Naive B cell (primary cell): ENCODE measurements around the gene NEDD9. TPM values are rescaled to one million over a fixed set of nuclear protein-coding genes. Genes with fewer than 3 reads are reported as not detected.

Experiments used
- ATAC-seq, 2 donors: fragments of 150-1000 bp; cut with Tn5 transposase; 2 replicates each; pipeline ENCODE4 v1.10.0; 2021; ENCODE audit warnings: low read depth in 2 of 2, mild to moderate bottlenecking in 2 of 2, moderate library complexity in 2 of 2
- DNase-seq: peaks from one replicate; pipeline ENCODE4 v3.0.0; 2022
- H3K27ac Mint-ChIP-seq, 6 donors: one replicate each; pipeline ENCODE4 v1.8.0; 2020 to 2022; ENCODE audit warnings: mild to moderate bottlenecking in 6 of 6, mixed read lengths in 6 of 6, moderate library complexity in 5 of 6, inconsistent platforms in 2 of 6
- H3K27me3 Mint-ChIP-seq, 3 donors: one replicate each; pipeline ENCODE4 v1.8.0; 2021 to 2022; ENCODE audit warnings: mixed read lengths in 3 of 3, mild to moderate bottlenecking in 1 of 3
- H3K36me3 Mint-ChIP-seq, 2 donors: one replicate each; pipeline ENCODE4 v1.8.0; 2020 to 2022; ENCODE audit warnings: mixed read lengths in 2 of 2, inconsistent platforms in 1 of 2, mild to moderate bottlenecking in 1 of 2
- H3K4me1 Mint-ChIP-seq, 3 donors: one replicate each; pipeline ENCODE4 v1.8.0; 2020 to 2022; ENCODE audit warnings: mixed read lengths in 3 of 3, inconsistent platforms in 1 of 3, mild to moderate bottlenecking in 1 of 3, moderate library complexity in 1 of 3
- H3K4me3 Mint-ChIP-seq, 8 donors: one replicate each; pipeline ENCODE4 v1.8.0; 2020 to 2022; ENCODE audit warnings: mild to moderate bottlenecking in 8 of 8, mixed read lengths in 8 of 8, moderate library complexity in 8 of 8, inconsistent platforms in 2 of 8
- H3K9me3 Mint-ChIP-seq, 7 donors: one replicate each; pipeline ENCODE4 v1.8.0; 2020 to 2022; ENCODE audit warnings: mixed read lengths in 7 of 7, mild to moderate bottlenecking in 5 of 7, inconsistent platforms in 2 of 7, moderate library complexity in 1 of 7
- polyA plus RNA-seq, 6 donors: library from polyadenylated mRNA; unstranded; fragments of 300-500 nt; fragmentation: Illumina TruSeq; gene quantifications; one replicate each; pipeline ENCODE4 v1.2.3, GENCODE V29; 2021; ENCODE audit warnings: low read depth in 6 of 6

Gene NEDD9
- polyA plus RNA-seq, 6 donors from 2014 or later: 42.0 to 80.5 (median 48.1) TPM

- Mint-ChIP-seq H3K27me3 (no peaks in the 10 kb centered on the region), H3K4me3 (no peak overlapping the region), H3K27ac (peak overlapping the region in 5 of 6 donors; percentile 67 to 92 (median 84)), H3K9me3 (no peaks in the 10 kb centered on the region), H3K4me1 (peaks cover 31 to 38% (median 34%) of the 10 kb centered on the region in 3 donors), H3K36me3 (peaks cover 38 to 48% of the 10 kb centered on the region in 2 donors)
- ATAC-seq (no peak), DNase-seq (no peak)
Measured at GRCh38 chr6:11196511-11197174, 35.8 kb downstream of the NEDD9 start.

GRCh38 chr6:11194356-11195218 lies 37.9 kb downstream of the NEDD9 start:
- Mint-ChIP-seq H3K9me3 (no peaks in the 10 kb centered on the region), H3K27me3 (no peaks in the 10 kb centered on the region), H3K27ac (peak overlapping the region in 2 of 6 donors; percentile 76 to 80), H3K4me3 (no peak overlapping the region), H3K4me1 (peaks cover 23 to 27% (median 27%) of the 10 kb centered on the region in 3 donors), H3K36me3 (peaks cover 37 to 50% of the 10 kb centered on the region in 2 donors)
- ATAC-seq: no peak
- no peak for DNase-seq

- DNase-seq (no peak), ATAC-seq (no peak)
- Mint-ChIP-seq H3K9me3 (no peaks in the 10 kb centered on the region), H3K36me3 (peaks cover 34 to 46% of the 10 kb centered on the region in 2 donors), H3K27me3 (no peaks in the 10 kb centered on the region), H3K4me1 (peaks cover 13 to 16% (median 15%) of the 10 kb centered on the region in 3 donors), H3K27ac (peak overlapping the region in 3 of 6 donors; percentile 71 to 91 (median 89)), H3K4me3 (no peak overlapping the region)
Measured at GRCh38 chr6:11193434-11193833, 39.0 kb downstream of the NEDD9 start.

- peak overlapping the region in 4 of 6 donors; percentile 10 to 58 (median 35) for H3K27ac Mint-ChIP-seq
- DNase-seq (no peak), ATAC-seq (no peak)
- H3K9me3 Mint-ChIP-seq: no peaks in the 10 kb centered on the region
- H3K36me3 Mint-ChIP-seq: peaks cover 41 to 46% of the 10 kb centered on the region in 2 donors
- H3K4me3 Mint-ChIP-seq: no peak overlapping the region
- H3K27me3 Mint-ChIP-seq: no peaks in the 10 kb centered on the region
- peaks cover 7 to 10% (median 8%) of the 10 kb centered on the region in 3 donors for H3K4me1 Mint-ChIP-seq
Measured at GRCh38 chr6:11192167-11192566, 40.3 kb downstream of the NEDD9 start.

GRCh38 chr6:11190625-11191245 lies 41.7 kb downstream of the NEDD9 start:
- Mint-ChIP-seq H3K27ac (peak overlapping the region in 1 of 6 donors; percentile 64), H3K27me3 (no peaks in the 10 kb centered on the region), H3K36me3 (peaks cover 45 to 51% of the 10 kb centered on the region in 2 donors), H3K4me3 (no peak overlapping the region), H3K9me3 (no peaks in the 10 kb centered on the region), H3K4me1 (peaks cover 0 to 6% (median 6%) of the 10 kb centered on the region in 3 donors)
- DNase-seq (no peak), ATAC-seq (no peak)

- no peak for DNase-seq
- peak overlapping the region in 1 of 8 donors; percentile 16 for H3K4me3 Mint-ChIP-seq
- H3K4me1 Mint-ChIP-seq: peaks cover 0 to 6% (median 6%) of the 10 kb centered on the region in 3 donors
- peak overlapping the region in 1 of 6 donors; percentile 64 for H3K27ac Mint-ChIP-seq
- H3K36me3 Mint-ChIP-seq: peaks cover 51 to 55% of the 10 kb centered on the region in 2 donors
- no peaks in the 10 kb centered on the region for H3K27me3 Mint-ChIP-seq
- no peak for ATAC-seq
- no peaks in the 10 kb centered on the region for H3K9me3 Mint-ChIP-seq
Measured at GRCh38 chr6:11189865-11190624, 42.4 kb downstream of the NEDD9 start.

GRCh38 chr6:11188161-11188915 lies 44.1 kb downstream of the NEDD9 start:
- ATAC-seq (no peak), DNase-seq (no peak)
- H3K36me3 Mint-ChIP-seq: peaks cover 58 to 62% of the 10 kb centered on the region in 2 donors
- H3K4me1 Mint-ChIP-seq: peaks cover 0 to 6% (median 3%) of the 10 kb centered on the region in 3 donors
- no peaks in the 10 kb centered on the region for H3K27me3 Mint-ChIP-seq
- H3K27ac Mint-ChIP-seq: peak overlapping the region in 4 of 6 donors; percentile 33 to 83 (median 61)
- H3K4me3 Mint-ChIP-seq: no peak overlapping the region
- no peaks in the 10 kb centered on the region for H3K9me3 Mint-ChIP-seq

- peaks cover 61 to 68% of the 10 kb centered on the region in 2 donors for H3K36me3 Mint-ChIP-seq
- H3K4me3 Mint-ChIP-seq: no peak overlapping the region
- H3K9me3 Mint-ChIP-seq: peaks cover 0 to 4% (median 2%) of the 10 kb centered on the region in 7 donors
- H3K4me1 Mint-ChIP-seq: peaks cover 0 to 6% (median 3%) of the 10 kb centered on the region in 3 donors
- H3K27me3 Mint-ChIP-seq: no peaks in the 10 kb centered on the region
- H3K27ac Mint-ChIP-seq: peak overlapping the region in 3 of 6 donors; percentile 8 to 75 (median 15)
- ATAC-seq: no peak
- DNase-seq: no peak
Measured at GRCh38 chr6:11187301-11187700, 45.2 kb downstream of the NEDD9 start.

GRCh38 chr6:11185204-11185842 lies 47.1 kb downstream of the NEDD9 start:
- peaks cover 0 to 21% (median 11%) of the 10 kb centered on the region in 7 donors for H3K9me3 Mint-ChIP-seq
- no peak overlapping the region for H3K4me3 Mint-ChIP-seq
- no peaks in the 10 kb centered on the region for H3K27me3 Mint-ChIP-seq
- H3K4me1 Mint-ChIP-seq: peaks cover 0 to 6% (median 3%) of the 10 kb centered on the region in 3 donors
- ATAC-seq (no peak), DNase-seq (no peak)
- H3K27ac Mint-ChIP-seq: peak overlapping the region in 3 of 6 donors; percentile 8 to 79 (median 49)
- H3K36me3 Mint-ChIP-seq: peaks cover 56 to 65% of the 10 kb centered on the region in 2 donors

GRCh38 chr6:11183761-11184362 lies 48.6 kb downstream of the NEDD9 start:
- DNase-seq (no peak), ATAC-seq (no peak)
- Mint-ChIP-seq H3K4me3 (no peak overlapping the region), H3K36me3 (peaks cover 50 to 62% of the 10 kb centered on the region in 2 donors), H3K27ac (no peak overlapping the region), H3K4me1 (peaks cover 0 to 6% (median 4%) of the 10 kb centered on the region in 3 donors), H3K9me3 (peaks cover 0 to 31% (median 12%) of the 10 kb centered on the region in 7 donors), H3K27me3 (no peaks in the 10 kb centered on the region)

GRCh38 chr6:11181478-11182136 lies 50.9 kb downstream of the NEDD9 start:
- Mint-ChIP-seq H3K27me3 (no peaks in the 10 kb centered on the region), H3K9me3 (peaks cover 0 to 31% (median 12%) of the 10 kb centered on the region in 7 donors), H3K27ac (no peak overlapping the region), H3K4me3 (no peak overlapping the region), H3K36me3 (peaks cover 30 to 44% of the 10 kb centered on the region in 2 donors), H3K4me1 (peaks cover 0 to 4% (median 0%) of the 10 kb centered on the region in 3 donors)
- no peak for DNase-seq
- ATAC-seq: no peak
